Right renal cortex interstitium (tissue), 3 donors: ENCODE measurements around the gene STK32B. TPM values are rescaled to one million over a fixed set of nuclear protein-coding genes. Genes with fewer than 3 reads are reported as not detected.

Experiments
- DNase-seq, 3 donors: peaks; one replicate each; pipeline ENCODE4 v3.0.0-alpha.2; 2013; ENCODE audit warnings: low read depth in 3 of 3, low spot score in 2 of 3
- polyA plus RNA-seq, 3 donors: library from polyadenylated mRNA; unstranded; fragments of 120-200 nt; gene quantifications; one replicate each; pipeline ENCODE4 v1.2.1, GENCODE V29; 2013; ENCODE audit not compliant: insufficient read length in 3 of 3

STK32B gene
- polyA plus RNA-seq, 3 donors = 8.6 to 11.0 (median 9.3) TPM

DNA sequence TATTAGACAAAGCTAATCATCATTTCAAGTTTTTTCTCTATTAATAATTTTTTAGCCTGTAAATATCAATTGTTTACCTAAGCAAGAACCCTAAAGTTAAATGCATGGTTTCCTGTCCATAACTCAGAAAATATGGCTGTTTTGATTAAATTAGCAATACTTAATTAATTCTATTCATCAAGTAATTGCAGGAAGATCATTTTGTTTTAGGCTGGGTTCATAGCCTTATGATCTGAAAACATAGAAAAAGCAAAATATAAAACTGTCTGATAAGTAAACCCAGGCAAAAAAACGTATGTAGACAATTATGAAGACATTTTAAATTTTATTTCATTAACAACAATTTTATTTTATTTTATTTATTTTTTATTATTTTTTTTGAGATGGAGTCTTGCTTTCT lies 438.0 kb downstream of the STK32B start:
- no peak for DNase-seq

DNA sequence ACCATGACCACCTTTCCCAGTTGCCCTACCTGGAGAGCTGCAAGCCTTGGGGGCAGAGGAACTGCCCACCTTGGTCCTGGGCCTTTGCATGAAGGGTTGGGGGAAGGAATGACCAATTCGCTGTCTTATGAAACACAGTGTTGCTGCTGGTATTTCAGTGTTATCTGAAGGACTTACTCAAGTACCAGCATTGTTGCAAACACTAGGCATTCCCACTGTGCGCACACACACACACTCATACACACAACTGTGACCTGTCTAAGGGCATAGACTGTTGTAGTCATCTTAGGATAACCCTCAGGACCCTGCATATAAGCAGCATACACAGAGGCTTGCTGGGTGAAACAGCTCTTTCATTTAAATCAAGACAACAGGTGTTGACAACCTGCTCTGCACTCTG lies 446.2 kb downstream of the STK32B start:
- no peak for DNase-seq

DNA sequence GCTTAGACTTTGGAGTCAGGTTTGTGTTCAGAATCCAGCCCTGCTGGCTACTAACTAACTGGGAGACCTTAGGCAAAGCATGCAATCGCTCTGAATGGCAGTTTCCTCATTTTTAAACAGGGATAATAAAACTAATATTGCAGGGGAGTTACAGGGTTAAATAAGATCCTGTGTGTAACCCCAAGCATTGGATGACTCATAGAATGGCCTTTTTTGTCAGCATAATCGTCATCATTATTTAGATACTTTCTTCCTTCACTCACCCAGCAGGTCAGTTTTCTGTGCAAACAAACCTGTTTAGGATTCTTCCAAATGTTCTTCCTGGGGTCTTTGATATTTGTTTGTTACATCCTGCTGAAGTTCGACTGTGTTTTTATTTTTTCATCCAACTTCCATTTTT lies 448.9 kb downstream of the STK32B start:
- no peak for DNase-seq

DNA sequence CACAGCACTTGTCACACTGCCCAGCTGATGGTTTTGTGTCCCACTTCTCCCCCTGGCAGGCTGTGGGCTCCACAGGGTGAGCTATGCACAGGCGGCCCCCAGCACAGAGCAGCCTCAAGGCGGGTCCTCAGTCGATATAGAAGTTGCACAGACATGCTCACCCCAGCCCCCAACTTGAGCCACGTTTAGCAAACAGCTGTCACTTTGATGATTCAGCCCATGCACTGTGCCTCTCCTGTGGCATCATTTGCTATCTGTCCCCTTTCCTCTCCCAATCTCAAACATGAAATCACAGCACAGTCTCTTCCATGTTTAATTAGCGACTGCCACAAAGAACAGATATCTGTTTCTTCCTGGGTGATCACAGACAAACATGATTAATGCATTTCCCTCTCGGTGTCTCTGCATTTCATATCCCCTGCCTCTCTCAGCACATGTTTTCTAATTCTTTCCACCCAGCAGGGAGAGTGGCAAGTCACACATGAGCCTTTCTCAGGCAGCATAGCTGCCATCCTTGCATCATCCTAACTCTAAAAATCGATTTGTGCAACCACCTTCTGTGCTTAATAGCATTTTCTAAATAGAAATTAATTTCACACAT lies 452.2 kb downstream of the STK32B start:
- DNase-seq = no peak

DNA sequence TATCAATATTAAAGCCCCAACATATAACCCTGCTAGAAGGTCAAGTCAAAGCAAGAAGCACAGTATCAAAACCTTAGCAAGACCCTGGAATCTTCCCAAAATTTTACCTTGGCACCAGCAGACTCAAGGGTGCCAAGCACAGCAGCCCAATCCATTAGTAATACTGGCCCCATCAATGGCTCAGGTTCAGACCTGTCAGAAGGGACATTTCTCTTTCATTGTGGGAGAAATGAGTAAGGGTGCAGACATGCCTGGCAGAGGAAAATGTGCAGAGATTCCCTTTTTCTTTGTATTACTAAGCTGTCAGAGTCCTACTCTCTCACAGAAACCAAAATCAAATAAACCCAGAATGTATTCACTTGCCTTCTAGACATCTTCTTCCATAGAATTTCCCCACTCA lies 453.2 kb downstream of the STK32B start:
- no peak for DNase-seq

DNA sequence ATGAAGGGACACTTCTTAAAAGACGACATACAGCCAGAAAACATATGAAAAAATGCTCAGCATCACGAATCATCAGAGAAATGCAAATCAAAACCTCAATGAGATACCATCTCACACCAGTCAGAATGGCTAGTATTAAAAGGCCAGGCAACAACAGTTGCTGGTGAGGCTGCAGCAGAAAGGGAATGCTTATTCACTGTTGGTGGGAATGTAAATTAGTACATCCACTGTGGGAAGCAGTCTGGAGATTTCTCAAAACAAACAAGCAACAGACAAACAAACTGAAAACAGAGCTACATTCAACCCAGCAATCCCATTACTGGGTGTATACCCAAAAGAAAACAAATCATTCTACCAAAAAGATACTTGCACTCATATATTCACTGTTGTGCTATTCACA lies 459.2 kb downstream of the STK32B start:
- DNase-seq = no peak

DNA sequence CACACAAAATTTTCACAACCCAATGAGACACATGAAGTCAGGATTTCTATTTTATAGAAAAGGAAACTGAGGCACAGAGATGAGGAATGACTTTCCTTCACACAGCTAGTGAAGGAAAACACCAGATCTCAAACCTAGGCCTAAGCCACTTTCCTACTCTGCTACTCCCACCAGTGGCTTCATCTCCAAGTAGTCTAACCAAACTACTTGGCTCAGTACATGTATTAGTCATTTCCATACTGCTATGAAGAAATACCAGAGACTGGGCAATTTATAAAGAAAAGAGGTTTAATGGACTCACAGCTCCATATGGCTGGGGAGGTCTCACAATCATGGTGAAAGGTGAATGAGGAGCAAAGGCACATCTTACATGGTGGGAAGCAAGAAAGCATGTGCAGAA lies 460.5 kb downstream of the STK32B start:
- DNase-seq = no peak

DNA sequence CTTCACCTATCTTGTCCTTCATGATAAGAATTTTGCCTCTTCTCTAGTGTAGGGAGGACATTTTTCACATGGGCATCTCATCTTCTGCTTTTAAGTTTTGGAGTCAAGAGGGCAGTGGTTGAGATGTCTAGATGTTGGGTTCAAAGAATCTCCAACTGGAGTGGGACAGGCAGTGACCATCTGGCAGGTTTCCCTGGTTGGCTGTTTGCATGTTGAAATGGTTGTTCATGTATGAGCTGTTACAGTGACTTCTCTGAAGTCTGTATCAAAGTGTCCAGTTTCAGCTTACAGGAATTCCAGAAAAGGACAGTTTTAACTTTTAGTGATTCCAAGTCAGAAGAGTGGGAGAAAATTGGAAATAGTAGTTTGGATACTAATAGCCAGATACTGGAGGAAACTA lies 464.4 kb downstream of the STK32B start:
- no peak for DNase-seq

DNA sequence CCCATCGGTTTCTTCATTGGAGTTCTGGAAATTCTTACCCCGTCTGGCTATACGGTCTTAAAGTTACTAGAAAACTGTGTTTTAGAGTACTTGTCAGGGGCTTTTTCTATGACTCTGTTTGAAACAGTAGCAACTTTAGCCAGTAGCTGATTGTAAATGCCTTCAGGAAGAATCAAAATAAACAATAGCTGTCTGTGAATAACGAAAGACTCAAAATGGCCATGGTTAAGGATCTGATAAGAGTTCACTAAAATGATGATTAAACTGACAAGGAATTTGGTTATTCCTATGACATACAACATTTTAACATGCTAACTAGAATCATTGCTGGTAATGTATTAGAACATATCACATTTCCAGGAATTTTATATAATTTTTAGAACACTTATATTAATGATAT lies 466.1 kb downstream of the STK32B start:
- DNase-seq = no peak

DNA sequence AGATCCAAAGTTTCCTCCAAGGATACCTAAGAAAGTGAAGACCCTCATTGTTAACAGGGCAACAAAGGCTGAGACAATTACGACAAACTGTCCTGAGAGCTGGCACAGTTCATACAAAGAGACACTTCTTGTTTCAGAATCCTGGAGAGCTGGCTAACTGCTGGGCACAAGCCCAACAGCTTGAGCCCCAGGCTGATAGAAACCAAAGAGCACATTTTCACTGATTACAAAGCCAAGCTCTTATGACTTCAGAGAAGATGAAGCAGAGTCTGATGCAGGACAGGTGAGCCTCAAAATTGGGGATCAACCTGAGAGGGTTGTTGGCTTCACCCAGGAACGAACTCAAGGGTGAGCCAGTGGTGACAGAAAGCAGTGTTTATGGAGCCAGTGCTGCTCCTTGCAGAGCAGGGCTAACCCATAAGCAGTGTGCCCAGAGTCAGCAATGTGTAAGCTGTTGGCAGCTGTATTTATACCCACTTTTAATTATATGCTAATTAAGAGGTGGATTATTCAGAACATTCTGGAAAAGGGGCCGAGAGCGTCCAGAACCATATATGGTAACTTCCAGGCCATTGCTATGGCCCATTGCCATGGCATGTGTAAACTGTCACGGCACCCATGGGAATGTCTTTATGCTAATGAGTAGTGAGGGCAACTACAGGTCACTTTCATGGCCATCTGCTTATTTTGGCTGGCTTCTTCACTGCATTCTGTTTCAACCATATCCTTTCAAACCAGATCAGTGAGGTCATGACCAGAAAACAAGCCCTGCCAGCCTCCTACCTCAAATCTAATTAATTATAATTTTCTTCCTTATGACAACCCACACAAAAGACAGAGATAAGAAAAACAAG lies 473.4 kb downstream of the STK32B start:
- peak in 1 of 3 donors; percentile 29 for DNase-seq

DNA sequence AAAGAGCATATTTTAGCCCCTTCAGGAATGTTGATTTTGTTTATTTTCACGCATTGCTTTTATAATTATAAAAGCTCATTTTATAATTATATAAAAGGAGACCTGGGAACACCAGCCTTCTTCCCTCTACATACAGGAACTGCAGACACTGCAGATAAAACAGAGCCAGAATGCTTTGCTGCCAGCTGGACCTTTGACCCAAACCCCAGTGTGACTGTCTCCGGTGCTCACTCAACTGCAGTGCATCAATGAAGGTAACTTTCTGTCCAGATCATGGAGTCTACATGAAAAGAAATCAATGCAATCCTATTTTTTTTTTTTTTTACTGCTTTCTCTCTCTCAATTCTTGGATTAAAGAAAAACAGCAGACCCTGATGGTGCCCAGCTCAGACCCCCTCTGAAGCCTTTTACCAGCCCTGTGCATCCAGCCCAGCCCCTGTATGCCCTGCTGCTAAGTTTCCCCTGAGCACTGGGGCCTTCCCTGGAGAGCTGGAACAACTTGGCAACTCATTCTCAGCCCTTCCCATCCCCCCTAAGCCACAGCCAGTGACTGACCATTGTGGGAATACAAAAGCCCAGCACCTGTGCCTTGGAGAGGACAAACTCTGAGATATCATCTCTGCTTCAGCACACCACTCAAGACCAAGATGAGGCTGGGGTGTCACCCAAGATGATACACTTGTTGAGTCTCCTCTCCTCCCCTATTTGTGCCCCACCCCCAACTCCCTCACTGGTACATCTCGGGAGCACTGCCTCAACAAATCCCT lies 475.0 kb downstream of the STK32B start:
- DNase-seq = no peak

DNA sequence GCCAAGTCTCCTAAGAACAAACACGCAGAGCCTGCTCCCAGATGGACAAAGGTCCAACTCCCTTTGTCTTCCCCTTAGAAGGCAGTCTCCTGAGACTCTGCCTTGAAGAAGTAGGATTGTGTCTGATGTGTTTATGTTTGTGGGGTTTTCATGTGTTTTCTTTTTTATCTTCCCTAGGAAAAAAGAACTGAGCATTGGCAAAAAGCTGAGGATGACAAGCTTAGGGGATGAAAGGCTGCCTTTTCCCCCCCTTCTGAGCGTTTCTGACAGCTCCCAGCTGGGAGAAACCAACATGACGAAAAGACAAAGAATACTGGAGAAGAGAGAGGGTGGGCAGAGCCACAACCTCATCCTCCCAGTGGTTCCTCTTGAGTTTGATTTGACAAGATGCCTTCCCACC lies 475.9 kb downstream of the STK32B start:
- DNase-seq = no peak

DNA sequence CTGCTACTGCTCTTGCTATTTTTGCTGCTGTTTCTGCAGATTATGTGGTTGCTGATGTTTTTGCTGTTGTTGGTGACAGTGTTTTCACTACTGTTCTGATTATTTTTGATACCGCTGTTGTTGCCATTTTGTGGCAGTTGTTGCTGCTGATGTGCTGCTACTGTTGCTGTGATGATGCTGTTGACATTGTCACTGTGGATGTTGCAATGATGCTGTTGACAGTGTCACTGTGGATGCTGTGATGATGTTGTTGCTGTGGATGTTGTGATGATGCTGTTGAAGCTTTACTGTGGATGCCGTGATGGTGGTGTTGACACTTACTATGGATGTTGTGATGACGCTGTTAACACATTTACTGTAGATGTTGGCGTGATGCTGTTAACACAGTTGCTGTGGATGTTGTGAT lies 476.8 kb downstream of the STK32B start:
- DNase-seq = no peak

DNA sequence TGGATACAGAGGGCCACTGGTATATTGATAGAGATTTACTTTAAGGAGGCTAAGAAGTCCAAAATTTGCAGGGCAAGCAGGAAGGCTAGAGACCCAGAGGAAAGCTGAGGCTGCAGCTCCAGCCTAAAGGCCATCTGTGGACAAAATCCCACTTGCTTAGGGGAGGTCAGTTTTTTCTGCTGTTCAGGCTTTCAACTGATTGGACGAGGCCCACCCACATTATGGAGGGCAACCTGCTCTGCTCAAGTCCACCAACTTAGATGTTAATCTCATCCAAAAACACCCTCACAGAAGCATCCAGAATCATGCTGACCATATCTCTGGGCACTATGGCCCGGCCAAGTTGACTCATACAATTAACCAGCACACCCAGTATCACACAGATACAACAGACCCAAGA lies 480.8 kb downstream of the STK32B start:
- DNase-seq = no peak

DNA sequence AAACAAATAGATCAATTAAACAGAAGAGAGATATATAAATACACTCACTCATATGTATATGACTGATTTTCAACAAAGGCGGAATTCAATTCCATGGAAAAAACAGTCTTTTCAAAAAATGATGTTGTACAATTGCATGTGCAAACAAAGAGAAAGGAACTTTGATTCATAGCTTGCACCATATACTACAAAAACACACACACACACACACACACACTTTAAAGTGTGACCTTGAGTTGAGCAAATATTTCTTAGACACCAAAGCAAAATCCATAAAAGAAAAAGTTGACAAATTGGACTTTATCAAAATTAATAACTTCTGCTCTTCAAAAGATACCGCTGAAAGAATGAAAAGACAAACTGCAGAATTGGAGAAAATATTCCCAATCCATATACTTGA lies 488.3 kb downstream of the STK32B start:
- no peak for DNase-seq

DNA sequence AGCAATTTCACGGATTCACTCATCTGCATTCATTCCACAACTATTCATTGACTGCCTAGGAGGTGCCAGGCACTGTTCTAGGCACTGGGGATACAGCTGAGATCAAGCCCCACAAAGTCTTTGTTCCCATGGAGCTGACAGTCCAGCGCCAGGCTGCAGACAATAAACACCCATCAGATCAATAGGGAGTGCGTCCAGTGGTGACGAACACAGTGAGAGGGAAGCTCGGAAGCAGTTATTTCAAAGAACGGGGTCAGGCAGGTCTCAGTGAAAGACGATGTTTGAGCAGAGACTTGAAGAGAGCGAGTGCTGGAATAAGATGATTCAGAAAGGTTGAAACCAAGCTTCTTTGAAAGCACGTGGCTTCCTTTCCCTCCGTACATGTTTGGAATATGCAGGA lies 489.9 kb downstream of the STK32B start:
- DNase-seq = no peak

DNA sequence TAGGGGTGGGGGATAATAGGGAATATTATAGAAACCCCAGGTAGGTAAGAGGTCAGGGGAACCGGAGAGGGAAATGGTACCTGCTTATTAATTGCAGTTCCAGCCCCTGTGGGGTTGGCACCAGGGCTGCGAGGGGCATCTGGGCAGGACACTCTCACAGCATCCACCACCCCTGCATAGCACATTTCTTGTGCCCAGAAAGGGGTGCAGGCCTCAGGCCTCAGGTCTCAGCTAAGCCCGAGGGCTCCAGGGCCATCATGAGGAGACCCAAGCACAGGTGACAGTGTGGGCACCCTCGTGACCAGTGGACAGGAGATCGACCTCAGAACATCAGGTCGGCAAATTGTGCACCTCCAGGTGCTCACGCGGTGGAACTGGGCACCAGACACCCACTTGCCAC lies 492.4 kb downstream of the STK32B start:
- DNase-seq = no peak

DNA sequence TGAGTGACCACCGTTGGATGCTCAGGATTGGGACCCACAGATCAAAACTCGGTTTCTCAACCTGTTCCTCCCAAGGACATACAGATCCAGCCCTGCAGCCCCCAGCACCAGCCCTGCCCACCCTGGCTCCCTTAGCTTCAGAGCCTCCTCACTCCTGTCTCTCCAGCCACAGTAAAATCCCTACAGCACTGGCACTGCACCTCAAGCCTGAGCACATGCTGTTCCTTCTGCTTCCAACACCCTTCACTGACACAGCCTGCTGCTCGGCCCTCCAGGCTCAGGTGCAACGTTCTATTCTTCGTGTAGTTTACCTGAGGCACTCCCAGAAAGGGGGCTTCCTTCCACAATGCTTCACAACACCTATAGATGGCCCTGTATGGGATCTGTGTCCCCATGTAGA lies 493.5 kb downstream of the STK32B start:
- DNase-seq = no peak

DNA sequence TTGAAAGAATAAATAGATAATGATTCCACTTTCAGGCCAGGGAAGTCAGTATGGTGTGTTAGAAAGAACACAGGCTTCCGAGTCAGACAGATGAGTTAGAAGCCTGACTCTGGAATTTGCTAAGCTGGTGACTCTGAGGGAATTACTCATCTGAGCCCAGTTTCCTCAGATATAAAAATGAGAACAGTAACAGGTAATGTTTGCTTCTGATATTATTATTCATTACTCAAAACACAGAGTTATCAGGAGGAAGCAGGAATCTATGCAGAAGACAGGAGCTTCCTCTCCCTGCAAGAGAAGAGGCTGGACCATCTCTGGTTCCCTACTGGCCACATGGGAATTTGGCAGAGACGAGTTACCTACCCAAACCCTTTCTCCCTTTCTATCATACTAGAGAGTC lies 494.0 kb downstream of the STK32B start:
- DNase-seq = no peak

DNA sequence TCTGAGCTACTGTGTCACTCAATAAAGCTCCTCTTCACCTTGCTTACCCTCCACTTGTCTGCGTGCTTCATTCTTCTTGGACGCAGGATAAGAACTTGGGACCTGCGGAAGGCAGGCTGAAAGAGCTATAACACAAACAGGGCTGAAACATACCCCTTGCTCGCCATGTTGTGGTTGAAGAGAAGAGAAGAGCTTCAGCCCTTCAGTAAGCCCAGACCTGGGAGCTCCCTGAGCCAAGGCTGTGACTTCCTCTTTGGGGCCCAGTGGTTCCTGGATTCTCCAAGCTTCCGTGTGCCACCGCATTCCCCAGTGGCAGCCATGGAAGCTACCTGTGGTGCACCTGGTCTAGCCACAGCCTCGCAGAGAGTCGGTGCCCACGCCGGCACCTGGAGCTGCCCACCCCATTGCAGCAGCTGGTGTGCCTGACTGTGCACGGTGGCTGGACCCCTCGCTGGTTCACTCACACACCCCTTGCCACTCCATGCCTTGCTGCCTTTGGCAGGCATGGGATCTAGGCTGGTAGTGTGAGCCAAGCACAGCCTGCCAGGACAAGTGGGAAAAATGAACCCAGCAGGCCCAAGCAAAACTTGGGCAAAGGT lies 496.5 kb downstream of the STK32B start:
- no peak for DNase-seq
